RWPE2 (cell line): Measurements from ENCODE around the gene EGFR.

Source experiments
- ATAC-seq: fragments of 200-7000 bp; cut with Tn5 transposase; 3 replicates; pipeline ENCODE4 v1.9.1; 2021; ENCODE audit warnings: low read depth
- DNase-seq: peaks from one replicate; pipeline ENCODE4 v3.0.0-alpha.2; 2020; ENCODE audit warnings: low spot score
- H3K27ac ChIP-seq: fragments of 450-650 bp; 2 replicates; pipeline ENCODE4 v1.5.1; 2017; ENCODE audit warnings: mild to moderate bottlenecking; ENCODE audit not compliant: poor library complexity, severe bottlenecking
- H3K27me3 ChIP-seq: fragments of 250-450 bp; sonication (Bioruptor Pico); 2 replicates; pipeline ENCODE4 v1.5.1; 2021; ENCODE audit warnings: mild to moderate bottlenecking, moderate library complexity; ENCODE audit not compliant: insufficient read depth, poor library complexity, severe bottlenecking
- H3K36me3 ChIP-seq: fragments of 250-450 bp; sonication (Bioruptor Pico); 2 replicates; pipeline ENCODE4 v1.5.1; 2020; ENCODE audit warnings: low read depth, mild to moderate bottlenecking, moderate library complexity
- H3K4me1 ChIP-seq: fragments of 250-450 bp; sonication (Bioruptor Pico); 2 replicates; pipeline ENCODE4 v1.5.1; 2021; ENCODE audit warnings: mild to moderate bottlenecking, moderate library complexity; ENCODE audit not compliant: insufficient read depth, poor library complexity, severe bottlenecking
- H3K4me3 ChIP-seq: fragments of 250-450 bp; sonication (Bioruptor Pico); 2 replicates; pipeline ENCODE4 v1.5.1; 2021; ENCODE audit warnings: mild to moderate bottlenecking, moderate library complexity; ENCODE audit not compliant: severe bottlenecking
- H3K9me3 ChIP-seq: fragments of 250-450 bp; sonication (Bioruptor Pico); 2 replicates; pipeline ENCODE4 v1.5.1; 2021; ENCODE audit warnings: mild to moderate bottlenecking, moderate library complexity; ENCODE audit not compliant: severe bottlenecking
- CTCF ChIP-seq: fragments of 450-650 bp; IDR thresholded peaks from one replicate; pipeline ENCODE4 v1.5.1; 2017; ENCODE audit warnings: mild to moderate bottlenecking, moderate library complexity; ENCODE audit not compliant: poor library complexity, severe bottlenecking

The EGFR gene

GRCh38 chr7:55073976-55074528, 55.2 kb downstream of the EGFR start:
- Histone ChIP-seq H3K27ac (peak overlapping the region; percentile 96), H3K36me3 (peaks cover 86% of the 10 kb centered on the region), H3K4me1 (peaks cover 59% of the 10 kb centered on the region), H3K4me3 (no peak overlapping the region), H3K27me3 (no peaks in the 10 kb centered on the region), H3K9me3 (no peaks in the 10 kb centered on the region)
- DNase-seq (peak; percentile 93), ATAC-seq (peak; percentile 93)
- TF ChIP-seq CTCF, result no peak

DNA sequence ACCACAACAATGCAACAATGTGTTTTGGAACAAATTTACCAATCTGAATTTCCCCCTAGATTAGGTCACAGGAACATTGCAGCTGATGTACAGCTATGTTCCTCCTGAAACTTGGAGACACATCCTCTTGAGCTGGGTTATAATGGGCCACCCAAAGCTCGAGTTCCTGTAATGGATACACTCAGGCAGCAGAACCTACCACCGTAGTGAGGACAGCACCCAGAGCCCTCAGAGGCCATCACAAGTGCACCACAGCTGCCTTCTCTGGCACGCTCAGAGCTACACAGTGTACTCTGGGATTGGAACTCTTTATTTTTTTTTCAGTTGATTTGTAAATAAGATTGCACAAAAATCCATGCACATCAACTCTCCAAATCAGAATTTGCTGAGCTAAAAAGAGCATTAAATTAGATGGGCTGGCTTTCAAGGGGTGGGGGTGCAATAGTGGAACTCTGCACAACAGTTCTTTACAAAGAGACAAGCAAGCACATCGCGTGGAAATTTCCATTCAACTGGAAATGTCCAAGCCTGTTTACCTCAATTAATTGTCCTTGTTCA, 56.7 kb downstream of the EGFR start:
- DNase-seq (no peak), ATAC-seq (no peak)
- no peak for TF ChIP-seq CTCF
- Histone ChIP-seq H3K36me3 (peaks cover 86% of the 10 kb centered on the region), H3K27ac (peak overlapping the region; percentile 96), H3K4me3 (no peak overlapping the region), H3K4me1 (peaks cover 65% of the 10 kb centered on the region), H3K27me3 (no peaks in the 10 kb centered on the region), H3K9me3 (no peaks in the 10 kb centered on the region)

DNA sequence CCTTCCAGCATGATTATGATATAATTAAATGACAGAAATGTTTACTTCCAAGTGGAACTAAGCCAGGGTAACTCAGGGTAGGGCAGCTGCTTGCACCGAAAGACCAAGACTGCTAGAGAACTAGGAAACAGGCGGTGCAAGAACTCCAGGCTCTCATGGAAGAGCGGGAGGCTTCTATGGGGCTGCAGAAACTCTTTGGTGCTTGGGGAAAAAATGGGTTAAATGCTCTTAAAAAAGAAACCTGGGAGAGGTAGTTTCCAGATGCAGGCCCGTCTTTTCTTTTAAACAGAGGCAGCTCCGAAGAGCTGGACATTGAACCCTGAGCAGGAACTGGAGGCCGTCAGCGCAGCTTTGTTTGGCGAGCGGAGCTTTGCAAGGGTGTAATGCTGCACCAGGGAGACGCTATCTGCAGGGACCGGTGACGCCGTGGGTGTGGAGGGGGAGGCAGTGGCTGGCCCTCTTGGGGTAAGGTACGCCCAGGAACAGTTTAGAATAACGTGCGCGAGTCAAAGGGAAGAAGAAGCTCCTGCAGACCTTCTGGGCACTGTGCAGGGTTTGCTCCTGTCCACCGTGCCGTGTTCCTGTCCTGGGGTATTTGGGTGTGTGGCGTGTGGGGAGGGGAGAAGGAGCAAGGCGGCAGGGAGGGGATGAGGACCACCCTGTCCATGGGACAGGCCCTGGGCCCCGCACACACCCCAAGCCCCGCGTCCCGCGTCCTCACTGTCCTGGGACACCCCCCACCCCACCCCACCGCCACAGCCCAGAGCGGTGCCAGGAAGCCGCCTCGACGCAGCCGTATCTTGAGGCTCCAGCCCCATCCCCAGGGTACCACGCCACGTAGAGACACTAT, 59.0 kb downstream of the EGFR start:
- Histone ChIP-seq H3K4me3 (no peak overlapping the region), H3K27me3 (no peaks in the 10 kb centered on the region), H3K27ac (peak overlapping the region; percentile 96), H3K36me3 (peaks cover 89% of the 10 kb centered on the region), H3K9me3 (no peaks in the 10 kb centered on the region), H3K4me1 (peaks cover 48% of the 10 kb centered on the region)
- TF ChIP-seq CTCF, result no peak
- DNase-seq (no peak), ATAC-seq (no peak)

DNA sequence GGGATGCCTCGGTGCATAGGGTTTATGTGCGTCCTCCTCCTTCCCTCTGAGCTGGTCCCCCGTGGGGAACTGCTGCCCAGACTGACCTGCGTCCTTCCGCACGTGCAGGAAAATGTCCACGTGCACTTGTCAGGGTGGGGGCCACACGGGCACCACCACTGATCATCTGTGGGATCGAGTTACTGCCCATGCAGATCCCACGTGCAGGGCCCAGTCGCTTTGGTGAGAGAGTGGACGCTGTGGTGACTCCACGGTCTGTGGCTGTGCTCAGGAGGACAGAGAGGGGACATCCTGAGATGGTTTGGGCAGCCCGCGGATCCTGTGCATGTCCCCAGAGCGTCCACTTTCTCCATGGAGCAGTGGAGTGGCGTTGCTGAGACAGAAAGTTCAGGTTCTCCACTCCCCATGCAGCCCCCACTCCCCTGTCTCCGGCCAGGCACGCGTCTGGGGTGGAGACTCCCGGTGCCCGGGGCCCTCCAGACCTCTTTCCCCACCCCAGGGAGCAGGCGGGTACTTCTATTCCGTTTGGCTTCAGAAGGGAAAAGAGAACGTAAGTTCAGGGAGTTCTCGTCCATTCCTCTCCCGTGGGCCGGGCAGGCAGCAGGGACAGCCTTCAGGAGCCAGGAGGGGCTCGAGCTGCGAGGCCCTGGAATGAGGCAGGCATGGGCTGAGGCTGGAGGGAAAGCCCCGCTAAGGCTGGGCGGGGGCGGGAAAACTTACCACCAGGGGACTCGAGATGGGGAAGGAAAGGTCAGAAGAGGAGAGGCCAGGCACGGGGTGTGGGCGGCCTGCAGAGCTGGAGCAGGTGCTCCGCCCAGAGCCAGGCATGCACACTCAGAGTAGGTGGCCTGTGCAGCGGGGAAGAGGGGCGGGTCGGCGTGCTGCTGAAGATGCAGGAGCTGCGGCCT, 59.9 kb downstream of the EGFR start:
- peaks cover 90% of the 10 kb centered on the region for H3K36me3 ChIP-seq
- DNase-seq, result no peak
- peak; percentile 30 for ATAC-seq
- peaks cover 44% of the 10 kb centered on the region for H3K4me1 ChIP-seq
- H3K27ac ChIP-seq, result peak overlapping the region; percentile 96
- H3K4me3 ChIP-seq, result no peak overlapping the region
- H3K27me3 ChIP-seq, result no peaks in the 10 kb centered on the region
- no peak for TF ChIP-seq CTCF
- H3K9me3 ChIP-seq, result no peaks in the 10 kb centered on the region
